G401.6 (cell line): ENCODE results near the gene KLHL6.
"Not testable (repeated sequence)": the region's sequence is repeated elsewhere in the genome, so short reads cannot be mapped to it uniquely, and the experiment has no call there.

Source experiments
- FAIRE-seq: peaks from 2 replicates; lab custom pipeline; 2012; peaks lifted over from hg19 to GRCh38; lab: Jason Lieb, UNC

The KLHL6 gene

GRCh38 chr3:183443395-183444385, 111.8 kb downstream of the KLHL6 start:
- no peak for FAIRE-seq

GRCh38 chr3:183442994-183443393, 112.5 kb downstream of the KLHL6 start:
- FAIRE-seq = no peak

- FAIRE-seq = not testable (repeated sequence)
Measured at GRCh38 chr3:183440521-183440920, 115.0 kb downstream of the KLHL6 start.

GRCh38 chr3:183439515-183439914, 116.0 kb downstream of the KLHL6 start:
- FAIRE-seq = no peak

GRCh38 chr3:183438735-183439134, 116.8 kb downstream of the KLHL6 start:
- no peak for FAIRE-seq

GRCh38 chr3:183437666-183438564, 117.6 kb downstream of the KLHL6 start:
- FAIRE-seq = no peak
